HL-60/S4 treated with phorbol 12-myristate 13-acetate at 8.2 ng/mL for 4 days and 3 days (cell line): ENCODE measurements around the gene HAGHL.
"Not testable (repeated sequence)": the region's sequence is repeated elsewhere in the genome, so short reads cannot be mapped to it uniquely, and the experiment has no call there.

Source experiments
- in situ Hi-C: fragments of 300-500 bp; cut with MboI; formaldehyde crosslinking; loops from 2 replicates; pipeline ENCODE4 v1.15.0; 2022; ENCODE audit warnings: low sequenced_read_pairs

The HAGHL gene

DNA sequence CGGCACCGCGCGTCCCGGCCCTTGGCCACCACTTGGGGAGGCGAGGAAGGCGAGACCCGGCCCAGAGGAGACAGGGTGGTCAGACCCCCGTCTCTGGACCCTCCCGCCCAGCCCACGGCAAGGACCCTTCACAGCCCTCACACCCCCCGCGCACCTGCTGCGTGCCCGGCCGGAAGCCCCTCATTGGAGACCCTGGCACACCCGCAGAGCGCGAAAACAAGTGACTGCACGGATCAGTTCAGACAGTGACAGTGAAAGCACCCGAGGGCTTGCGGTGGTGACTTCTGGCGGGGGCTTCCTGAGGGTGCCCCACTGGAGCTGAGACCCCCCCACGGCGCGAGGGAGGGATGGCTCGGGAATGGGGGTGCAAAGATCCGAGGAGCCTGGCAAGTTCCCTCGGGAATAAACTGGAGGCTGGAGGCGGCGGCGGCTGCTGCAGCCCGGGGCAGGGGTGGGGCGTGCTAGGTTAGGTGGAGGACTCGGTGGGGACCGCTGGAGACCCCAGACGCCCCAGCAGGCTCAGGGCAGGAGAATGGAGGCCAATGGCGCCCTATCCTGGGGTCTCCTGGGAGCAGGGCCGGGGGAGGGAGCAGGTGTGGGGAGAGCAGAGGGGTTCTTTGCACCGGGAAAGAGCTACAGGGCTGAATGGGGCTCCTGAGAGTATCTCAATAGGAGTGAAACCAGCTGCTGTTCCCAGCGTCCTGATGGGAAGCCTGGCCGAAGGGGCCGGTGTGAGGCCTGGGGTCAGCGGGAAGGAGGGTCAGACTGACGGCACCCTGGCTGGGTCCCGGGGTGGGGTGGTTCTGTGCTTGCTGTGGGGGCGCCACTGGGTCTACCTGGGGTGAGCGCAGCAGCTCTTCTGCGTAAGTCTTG, 20.5 kb upstream of the HAGHL start:
- in situ Hi-C loops: no loop called here

DNA sequence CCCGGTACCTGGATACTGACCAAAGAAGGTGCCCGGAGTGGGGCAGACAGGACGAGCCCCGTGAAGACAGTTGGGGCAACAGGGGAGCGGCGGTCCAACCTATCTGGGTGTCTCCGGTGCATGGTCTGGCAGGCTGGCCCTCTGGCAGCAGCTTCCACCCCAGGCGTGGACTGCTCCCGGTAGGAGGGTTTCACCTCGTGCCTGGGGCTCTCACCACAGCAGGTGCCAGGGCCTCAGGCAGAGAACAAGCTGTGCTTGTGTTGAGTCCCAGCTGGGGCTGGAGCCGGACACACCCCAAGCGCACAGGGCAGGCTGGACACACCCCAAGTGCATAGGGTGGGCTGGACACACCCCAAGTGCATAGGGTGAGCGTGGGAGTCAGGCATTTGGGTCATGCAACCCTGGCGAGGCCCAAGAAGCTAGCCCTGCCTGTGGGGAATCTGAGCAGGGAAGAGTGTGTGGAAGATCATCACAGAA, 19.8 kb upstream of the HAGHL start:
- in situ Hi-C loops: no loop called here

DNA sequence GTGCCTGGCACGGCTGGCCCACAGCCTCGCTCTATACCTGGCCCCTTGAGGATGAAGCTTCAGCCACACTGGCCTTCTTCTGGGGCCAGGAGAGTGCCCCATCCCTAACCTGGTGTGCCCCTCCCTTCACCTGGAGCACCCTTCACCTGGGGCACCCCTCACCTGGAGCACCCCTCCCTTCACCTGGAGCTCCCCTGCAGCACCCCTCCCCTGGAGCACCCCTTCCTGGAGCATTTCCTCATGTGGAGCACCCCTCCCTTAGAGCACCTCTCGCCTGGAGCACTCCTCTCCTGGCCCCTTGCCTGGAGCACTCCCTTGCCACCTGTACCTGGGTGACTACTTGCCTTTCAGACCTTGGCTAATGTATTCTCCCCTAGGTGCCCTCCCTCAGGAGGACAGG, 18.9 kb upstream of the HAGHL start:
- in situ Hi-C loops: no loop called here

DNA sequence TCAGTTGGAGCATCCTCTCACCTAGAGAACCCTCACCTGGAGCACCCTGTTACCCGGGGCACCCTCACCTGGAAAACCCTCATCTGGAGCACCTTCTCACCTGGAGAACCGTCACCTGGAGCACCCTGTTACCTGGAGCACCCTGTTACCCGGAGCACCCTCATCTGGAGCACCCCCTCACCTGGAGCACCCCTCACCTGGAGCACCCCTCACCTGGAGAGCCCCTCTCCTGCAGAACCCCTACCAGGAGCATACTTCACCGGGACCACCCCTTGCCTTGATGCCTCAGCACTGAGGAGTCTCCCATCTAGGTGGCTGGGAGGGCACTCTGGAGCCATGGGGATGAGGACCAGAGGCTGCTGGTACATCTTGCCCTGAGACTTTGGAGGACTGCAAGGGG, 17.9 kb upstream of the HAGHL start:
- in situ Hi-C loops: no loop called here

DNA sequence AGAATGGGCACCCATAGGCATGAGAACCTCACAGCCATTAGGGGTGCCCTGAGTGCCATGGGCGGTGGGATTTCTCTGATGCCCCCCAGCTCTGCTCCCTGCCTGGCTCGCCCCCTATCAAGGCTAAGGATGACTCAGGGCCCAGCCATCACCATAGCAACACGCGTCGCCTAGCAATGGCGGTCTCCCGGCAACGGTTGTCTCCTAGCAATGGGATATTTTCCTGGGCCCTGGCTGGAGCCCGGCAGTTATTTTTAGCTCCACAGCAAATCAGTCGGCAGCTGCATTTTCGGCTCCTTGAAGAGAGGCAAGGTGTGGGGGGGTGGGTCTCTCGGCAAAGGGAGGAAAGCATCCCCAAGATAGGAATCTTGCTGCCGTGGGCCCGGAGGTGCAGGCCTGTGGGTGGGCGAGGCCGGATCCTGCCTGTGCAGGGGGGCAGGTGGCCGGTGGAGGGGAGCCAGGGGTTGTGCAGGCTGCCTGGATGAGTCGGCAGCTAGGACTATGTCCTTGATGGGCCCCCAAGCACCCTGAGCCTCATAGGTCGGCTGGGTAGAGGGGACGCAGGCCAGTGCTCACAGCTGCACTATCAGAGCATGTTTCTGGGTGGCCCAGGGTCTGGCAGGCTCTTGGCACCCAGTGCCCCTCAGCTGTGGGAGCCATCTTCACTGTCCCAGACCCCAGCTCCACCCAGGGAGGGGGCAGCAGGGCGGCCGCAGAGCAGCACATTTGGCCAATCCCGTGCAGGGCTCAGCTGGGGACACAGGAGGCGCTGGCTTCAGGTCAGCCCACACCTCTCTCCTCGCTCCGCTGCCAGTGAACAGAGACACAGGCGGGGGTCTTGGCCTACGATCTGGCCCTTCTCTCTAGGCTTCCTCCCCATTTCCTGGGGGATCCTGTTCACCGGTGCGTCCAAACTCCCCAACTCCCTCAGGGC, 17.1 kb upstream of the HAGHL start:
- in situ Hi-C loops: no loop called here

DNA sequence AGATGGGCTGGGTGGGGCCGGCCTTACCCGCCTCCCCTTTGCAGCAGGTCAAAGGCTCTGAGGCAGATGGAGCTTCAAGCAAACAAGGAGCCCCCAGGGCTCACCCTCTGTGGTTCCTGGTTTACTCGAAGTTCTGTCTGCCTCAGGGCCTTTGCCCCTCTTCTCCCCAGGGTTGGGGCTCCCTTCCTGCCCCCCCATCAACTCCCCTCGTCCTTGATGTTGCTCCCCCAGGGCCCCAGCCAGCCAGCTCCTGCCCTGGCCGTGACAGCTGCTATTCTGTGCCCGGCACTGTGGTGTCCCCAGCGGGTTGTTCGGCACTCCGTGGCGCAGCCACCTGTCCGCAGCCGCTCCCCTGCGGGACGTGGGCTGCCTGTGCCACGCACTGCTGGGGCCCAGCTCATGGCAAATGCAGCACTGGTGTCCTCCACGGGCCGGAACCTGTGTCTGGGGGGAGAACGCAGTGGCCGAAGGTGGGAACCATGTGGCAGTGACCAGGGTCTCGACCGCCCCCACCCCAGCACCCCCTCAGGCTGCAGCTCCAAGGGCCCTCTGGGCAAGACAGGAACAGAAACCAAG, 16.3 kb upstream of the HAGHL start:
- in situ Hi-C loops: no loop called here

DNA sequence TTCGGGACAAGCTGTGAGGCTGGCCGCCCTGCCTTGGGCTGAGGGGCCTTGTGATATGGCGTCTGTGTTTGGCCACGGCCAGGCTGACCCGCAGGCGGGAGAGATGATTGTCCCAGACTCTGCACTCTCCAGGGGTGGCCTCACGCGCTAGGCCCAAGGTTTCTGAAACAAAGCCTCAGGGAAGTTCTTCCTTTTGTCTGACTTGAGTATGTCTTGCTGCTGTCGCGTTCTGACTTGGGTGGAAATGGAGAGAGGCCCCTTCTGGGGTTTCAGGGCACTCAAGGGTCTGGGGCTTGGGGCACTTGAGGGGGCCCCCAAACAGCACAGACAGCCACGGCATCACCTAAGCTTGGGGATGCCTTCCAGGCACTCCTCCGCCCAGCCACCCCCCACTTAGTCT, 15.8 kb upstream of the HAGHL start:
- in situ Hi-C loops: no loop called here

DNA sequence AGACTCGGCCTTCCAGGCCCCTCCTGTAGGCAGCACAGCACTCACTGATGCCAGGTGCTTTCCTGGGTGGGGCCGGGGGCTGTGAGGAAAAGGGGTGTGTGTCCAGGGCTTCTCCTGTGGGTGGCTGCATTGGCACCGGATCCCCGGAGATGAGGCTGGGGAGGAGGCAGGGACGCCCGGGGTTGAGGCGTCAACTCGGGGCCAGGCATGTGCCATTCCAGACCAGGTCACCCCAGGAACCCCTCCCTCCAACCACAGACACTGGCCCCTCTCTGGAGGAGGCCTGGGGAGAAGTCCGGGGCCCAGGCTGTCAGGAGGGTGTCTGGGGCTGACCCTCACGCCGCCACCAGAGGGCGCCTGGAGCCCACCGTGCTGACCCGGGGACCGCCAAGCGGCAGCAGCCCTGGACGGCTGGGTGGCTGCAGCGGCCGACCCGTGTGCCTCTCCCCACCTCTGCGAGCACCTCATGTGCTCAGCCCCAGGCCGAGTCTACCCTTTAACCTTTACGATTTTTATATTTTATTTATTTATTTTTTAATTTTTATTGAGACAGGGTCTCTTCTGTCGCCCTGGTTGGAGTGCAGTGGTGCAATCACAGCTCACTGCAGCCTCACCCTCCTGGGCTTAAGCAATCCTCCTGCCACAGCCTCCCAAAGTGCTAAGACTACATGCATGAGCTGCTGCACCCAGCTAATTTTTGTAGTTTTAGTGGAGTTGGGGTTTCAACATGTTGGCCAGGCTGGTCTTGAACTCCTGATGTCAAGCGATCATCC, 15.2 kb upstream of the HAGHL start:
- in situ Hi-C loops: no loop called here

DNA sequence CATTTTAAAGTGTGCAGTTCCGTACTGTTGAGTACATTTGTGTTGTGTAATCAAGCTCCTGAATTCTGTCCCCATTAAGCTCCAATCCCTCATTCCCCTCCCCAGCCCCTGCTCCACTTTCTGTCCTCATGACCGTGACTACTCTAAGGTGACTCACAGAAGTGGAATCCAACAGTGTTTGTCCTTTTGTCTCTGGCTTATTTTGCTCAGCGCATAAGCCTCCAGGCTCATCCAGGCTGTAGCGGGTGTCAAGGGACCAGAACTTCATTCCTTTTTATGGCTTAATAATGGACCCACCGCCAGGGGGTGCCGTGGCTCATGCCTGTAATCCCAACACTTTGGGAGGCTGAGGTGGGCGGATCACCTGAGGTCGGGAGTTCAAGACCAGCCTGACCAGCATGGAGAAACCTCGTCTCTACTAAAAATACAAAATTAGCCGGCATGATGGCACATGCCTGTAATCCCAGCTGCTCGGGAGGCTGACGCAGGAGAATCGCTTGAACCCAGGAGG, 14.1 kb upstream of the HAGHL start:
- in situ Hi-C loops: not testable (repeated sequence)

DNA sequence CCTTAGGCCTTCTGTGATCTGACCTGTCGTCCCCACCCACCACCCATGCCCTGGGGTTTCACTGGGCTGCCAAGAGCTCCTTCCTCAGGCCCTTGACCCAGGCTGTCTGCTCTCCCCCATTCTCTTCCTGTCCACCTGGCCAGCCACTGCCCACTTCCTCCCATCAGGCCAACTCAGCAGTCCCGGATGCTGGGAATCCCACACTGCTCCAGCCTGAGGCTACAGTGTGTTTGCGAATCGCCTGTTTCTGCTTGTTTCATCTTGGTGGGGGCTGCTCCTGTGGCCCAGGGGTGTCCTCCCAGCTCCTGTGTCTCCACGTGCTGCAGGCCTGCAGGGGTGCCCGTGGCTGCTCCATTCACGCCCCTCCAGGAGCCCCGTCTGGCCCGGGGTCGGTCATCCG, 12.8 kb upstream of the HAGHL start:
- in situ Hi-C loops: no loop called here

DNA sequence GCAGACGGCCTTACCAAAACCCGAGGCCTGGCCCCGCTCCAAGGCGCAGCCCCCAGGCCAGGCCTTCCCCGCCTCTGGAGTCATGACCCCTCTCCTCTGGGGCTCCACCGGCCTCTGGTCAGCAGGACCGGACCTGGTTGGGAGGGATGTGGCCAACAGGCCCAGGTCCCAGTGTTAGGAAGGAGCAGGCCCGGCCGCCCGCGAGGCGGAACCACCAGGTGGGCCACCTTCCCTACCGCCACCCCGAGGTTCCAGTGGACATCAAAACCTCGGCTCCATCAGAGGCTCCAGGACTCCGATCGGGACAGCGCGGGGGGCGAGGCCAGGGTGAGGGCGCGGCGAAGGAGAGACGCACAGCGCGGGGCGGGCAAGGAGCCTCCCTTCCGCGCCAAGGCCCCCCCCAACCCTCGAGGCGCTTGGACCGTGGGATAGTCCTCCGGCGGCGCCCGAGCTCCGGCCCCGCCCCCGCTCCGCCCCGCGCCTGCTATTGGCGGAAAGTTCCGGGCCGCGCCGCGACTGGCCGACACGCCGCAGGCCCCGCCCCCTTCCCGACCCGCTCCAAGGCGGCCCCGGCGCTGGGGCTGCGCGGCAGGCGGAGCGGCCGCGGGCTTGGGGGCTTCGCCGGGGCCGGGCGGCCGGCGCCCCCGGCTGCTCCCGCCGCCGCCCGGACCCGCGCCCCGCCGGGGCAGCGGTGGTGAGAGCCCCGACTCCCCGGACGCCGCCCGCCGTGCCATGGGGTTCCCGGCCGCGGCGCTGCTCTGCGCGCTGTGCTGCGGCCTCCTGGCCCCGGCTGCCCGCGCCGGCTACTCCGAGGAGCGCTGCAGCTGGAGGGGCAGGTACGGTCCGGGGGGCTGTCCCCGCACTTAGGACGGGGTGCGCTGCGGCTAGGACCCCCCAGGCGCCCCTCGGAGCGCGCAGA, 12.1 kb upstream of the HAGHL start, which contains the start of gene METRN:
TSS of gene METRN (plus strand) at position 561 of the 919 bp plus-strand sequence. CDS start at position 733, 172 bp downstream.
- in situ Hi-C loops: no loop called here

DNA sequence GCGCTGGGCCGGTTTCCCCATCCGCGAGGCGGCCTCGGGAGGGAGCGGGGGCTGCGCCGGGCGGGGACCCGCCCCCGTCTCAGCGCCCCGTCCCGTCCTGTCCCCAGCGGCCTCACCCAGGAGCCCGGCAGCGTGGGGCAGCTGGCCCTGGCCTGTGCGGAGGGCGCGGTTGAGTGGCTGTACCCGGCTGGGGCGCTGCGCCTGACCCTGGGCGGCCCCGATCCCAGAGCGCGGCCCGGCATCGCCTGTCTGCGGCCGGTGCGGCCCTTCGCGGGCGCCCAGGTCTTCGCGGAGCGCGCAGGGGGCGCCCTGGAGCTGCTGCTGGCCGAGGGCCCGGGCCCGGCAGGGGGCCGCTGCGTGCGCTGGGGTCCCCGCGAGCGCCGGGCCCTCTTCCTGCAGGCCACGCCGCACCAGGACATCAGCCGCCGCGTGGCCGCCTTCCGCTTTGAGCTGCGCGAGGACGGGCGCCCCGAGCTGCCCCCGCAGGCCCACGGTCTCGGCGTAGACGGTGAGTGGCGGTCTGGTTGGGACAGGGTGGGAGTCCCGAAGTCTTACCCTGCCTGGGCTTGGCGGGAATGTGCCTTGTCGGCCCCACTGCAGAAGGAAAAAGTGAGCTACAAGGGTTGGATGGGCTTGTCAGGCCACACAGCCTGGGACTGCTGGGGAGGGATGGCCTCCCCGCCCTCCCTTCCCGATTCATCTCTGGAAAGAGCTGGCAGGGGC, 11.3 kb upstream of the HAGHL start:
- in situ Hi-C loops: no loop called here

DNA sequence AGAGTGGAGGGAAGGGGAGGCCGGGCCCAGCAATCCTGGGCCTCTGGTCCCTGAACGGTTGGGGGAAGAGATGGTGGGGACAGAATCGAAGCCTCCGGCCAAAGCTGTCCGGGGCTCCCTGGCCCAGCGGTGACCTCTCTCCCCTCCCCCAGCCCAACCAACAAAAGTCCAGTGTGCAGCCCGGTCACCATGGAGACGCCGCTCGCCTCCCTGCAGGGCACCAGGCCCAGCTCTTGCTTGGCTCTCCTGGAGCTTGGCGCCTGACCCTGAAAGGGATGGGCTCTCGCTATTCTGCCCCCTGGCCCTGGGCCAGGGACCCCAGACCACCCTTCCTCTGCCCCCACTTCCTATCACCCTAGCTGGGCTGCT, 10.7 kb upstream of the HAGHL start:
- in situ Hi-C loops: no loop called here

DNA sequence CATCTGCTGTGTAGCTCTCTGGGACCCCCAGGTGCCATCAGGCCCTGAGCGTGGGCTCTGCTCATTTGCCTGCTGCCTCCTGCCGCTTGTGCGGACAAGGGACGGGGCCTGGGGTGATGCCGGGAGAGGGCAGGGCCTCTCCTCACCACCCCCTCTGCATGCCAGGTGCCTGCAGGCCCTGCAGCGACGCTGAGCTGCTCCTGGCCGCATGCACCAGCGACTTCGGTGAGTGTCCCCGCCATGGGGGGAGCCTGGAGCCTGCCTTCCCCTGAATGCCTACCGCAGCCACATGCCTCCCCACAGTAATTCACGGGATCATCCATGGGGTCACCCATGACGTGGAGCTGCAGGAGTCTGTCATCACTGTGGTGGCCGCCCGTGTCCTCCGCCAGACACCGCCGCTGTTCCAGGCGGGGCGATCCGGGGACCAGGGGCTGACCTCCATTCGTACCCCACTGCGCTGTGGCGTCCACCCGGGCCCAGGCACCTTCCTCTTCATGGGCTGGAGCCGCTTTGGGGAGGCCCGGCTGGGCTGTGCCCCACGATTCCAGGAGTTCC, 10.1 kb upstream of the HAGHL start:
- in situ Hi-C loops: no loop called here

DNA sequence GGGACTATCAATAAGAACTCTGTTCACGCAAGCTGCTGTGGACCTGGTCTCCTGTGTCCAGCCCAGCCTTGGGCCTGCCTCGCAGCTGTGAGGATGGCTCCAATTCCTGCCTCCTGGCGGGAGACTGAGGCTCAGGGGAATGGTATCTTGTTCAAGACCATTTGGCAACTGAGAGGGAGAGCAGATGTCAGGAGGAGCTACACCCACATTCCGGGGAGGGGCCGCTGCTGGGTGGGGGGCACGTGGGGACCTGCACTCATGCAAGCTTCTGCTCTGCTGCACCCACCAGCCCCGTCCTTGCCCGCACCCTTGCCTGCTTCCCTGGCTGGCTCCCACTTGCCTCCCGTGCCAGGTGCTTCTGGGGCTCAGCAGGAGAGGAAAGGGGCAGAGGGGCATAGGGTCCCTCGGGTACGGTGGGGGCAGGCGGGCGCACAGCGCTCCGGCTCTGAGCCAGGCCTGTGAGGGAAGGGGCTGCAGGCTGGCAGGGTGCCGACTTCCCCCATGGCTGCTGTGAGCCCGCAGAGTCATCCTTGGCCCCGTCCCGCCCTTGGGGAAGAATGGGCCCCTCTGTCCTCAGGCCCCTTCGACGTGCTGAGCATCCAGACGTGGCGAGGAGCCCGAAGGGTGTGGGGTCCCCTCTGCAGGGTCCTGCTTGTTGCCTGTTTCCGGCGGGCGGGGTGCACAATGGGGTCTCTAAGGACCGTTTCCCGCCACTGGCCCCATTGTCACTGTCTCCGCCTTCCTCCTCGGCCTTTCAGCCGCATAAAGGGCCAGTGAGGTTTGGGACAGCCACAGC, 9.3 kb upstream of the HAGHL start:
- in situ Hi-C loops: no loop called here

DNA sequence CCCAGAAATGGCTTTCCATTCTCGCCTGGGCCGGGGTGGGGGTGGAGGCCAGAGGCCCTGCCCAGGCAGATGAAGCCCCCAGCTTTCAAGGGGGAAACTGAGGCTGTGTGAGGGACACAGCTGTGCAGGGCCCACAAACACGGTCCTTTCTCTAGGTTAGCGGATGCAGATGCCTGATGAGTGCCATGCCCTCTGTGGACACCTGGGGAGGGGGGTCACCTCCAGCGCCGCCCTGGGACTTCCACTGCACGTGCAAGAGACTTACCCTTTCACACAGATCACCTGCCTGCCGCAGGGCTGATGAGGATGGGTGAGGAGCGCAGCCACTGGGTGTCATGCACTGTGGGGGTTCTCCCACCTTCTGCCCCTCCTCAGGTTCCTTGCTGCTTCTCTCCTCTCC, 8.5 kb upstream of the HAGHL start:
- in situ Hi-C loops: no loop called here

DNA sequence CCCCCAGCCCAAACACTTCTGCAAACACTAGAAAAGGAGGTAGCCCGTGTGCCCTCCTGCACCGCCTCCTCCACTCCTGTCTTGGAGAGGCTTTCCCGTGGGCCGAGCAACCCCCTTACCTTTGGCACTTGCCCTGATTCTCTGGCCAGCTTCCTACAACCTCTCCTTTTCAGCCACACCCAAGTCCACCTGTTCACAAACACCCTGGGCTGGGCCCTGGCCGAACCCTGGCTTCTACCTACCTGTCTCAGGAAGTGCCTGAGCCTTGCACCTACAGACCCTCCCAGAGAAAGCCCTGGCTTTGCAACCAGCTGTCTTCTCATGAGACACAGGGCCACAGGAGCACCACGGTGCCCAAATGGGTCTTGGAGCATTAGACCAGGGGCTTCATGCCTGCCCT, 8.0 kb upstream of the HAGHL start:
- in situ Hi-C loops: no loop called here
